ENCODE measurements around the gene LRRC34.

Gene LRRC34

GRCh38 chr3:169835533-169835932, 22.8 kb upstream of the LRRC34 start:
- peak in 1 of 2 donors; percentile 6 for ATAC-seq (replicated peaks)
- DNase-seq: no peak
- Mint-ChIP-seq H3K4me3 (no peak overlapping the region), H3K27ac (peak overlapping the region; percentile 90), H3K27me3 (no peaks in the 10 kb centered on the region), H3K9me3 (peaks cover 0 to 3% of the 10 kb centered on the region in 2 donors), H3K36me3 (peaks cover 3 to 4% of the 10 kb centered on the region in 2 donors), H3K4me1 (peaks cover 22 to 34% of the 10 kb centered on the region in 2 donors)

DNA sequence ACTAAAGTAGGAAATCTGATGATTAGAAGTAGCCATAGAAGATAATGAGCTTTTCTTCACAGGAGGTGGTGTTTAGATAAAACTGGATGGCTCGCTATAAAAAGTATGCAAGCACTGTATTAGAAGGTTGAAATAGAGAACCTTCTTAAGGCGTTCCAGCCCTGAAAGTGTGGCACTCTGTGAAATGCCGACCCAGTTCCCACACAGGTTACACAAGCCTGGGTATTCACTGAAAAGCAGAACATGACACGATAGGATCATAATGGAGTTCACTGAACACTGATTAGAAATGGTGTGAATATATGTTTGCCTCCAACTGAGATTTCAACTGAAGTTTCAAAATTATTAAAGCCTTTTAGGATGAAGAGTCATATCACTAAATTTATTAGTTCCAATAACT, 15.0 kb upstream of the LRRC34 start:
- Mint-ChIP-seq H3K4me3 (no peak overlapping the region), H3K9me3 (no peaks in the 10 kb centered on the region), H3K36me3 (no peaks in the 10 kb centered on the region), H3K4me1 (no peaks in the 10 kb centered on the region), H3K27ac (no peak overlapping the region), H3K27me3 (no peaks in the 10 kb centered on the region)
- ATAC-seq (replicated peaks): no peak
- no peak for DNase-seq

- no peak for ATAC-seq (replicated peaks)
These were observed 12.6 kb upstream of the LRRC34 start for GRCh38 chr3:169825316-169825715.

DNA sequence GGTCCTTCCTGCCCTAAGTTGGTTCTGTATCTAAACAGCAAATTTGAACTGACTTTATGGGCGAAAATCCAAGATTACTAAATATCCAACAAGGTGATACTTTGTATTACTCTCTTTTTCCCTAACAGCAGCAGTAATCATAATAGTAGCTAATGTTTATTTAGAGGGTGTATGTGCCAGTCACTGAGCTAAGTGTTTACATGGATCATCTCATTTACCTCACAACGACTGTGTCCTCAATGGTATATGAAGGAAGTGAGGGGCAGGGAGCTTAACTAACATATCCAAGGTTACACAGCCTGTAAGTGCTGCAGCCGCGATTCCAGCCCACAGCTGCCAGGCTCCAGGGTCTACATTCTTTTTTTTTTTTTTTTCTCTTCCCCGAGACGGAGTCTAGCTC, 10.3 kb upstream of the LRRC34 start:
- Mint-ChIP-seq H3K4me1 (peaks cover 0 to 8% of the 10 kb centered on the region in 2 donors), H3K27me3 (no peaks in the 10 kb centered on the region), H3K36me3 (no peaks in the 10 kb centered on the region), H3K27ac (no peak overlapping the region), H3K9me3 (no peaks in the 10 kb centered on the region), H3K4me3 (no peak overlapping the region)
- DNase-seq (no peak), ATAC-seq (replicated peaks) (no peak)

More at GRCh38 chr3:169825316-169825715, 12.6 kb upstream of the LRRC34 start:
- H3K36me3 Mint-ChIP-seq: no peaks in the 10 kb centered on the region
- H3K9me3 Mint-ChIP-seq: no peaks in the 10 kb centered on the region
- DNase-seq: no peak
- no peak overlapping the region for H3K4me3 Mint-ChIP-seq
- H3K27me3 Mint-ChIP-seq: no peaks in the 10 kb centered on the region
- no peaks in the 10 kb centered on the region for H3K4me1 Mint-ChIP-seq
- H3K27ac Mint-ChIP-seq: no peak overlapping the region

DNA sequence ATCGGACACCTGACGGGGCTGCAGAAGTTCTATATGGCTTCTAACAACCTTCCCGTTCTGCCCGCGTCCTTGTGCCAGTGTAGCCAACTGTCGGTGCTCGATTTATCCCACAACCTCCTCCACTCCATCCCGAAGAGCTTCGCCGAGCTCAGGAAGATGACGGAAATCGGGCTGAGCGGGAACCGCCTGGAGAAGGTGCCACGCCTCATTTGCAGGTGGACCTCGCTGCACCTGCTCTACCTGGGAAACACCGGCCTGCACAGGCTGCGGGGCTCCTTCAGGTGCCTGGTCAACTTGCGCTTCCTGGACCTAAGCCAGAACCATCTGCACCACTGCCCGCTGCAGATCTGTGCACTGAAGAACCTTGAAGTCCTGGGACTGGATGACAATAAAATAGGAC, 9.8 kb upstream of the LRRC34 start:
- Mint-ChIP-seq H3K27ac (no peak overlapping the region), H3K9me3 (no peaks in the 10 kb centered on the region), H3K27me3 (no peaks in the 10 kb centered on the region), H3K4me1 (peaks cover 0 to 8% of the 10 kb centered on the region in 2 donors), H3K36me3 (no peaks in the 10 kb centered on the region), H3K4me3 (no peak overlapping the region)
- DNase-seq (no peak), ATAC-seq (replicated peaks) (no peak)

DNA sequence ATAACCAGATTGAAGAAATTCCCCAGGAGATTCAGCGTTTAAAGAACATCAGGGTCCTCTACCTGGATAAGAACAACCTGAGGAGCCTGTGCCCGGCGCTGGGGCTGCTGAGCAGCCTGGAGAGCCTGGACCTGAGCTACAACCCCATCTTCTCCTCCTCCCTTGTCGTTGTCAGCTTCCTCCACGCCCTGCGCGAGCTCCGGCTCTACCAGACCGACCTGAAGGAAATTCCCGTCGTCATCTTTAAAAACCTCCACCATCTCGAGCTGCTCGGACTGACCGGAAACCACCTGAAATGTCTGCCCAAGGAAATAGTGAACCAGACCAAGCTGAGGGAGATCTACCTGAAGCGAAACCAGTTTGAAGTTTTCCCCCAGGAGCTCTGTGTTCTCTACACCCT, 9.4 kb upstream of the LRRC34 start:
- Mint-ChIP-seq H3K27ac (no peak overlapping the region), H3K4me1 (peaks cover 0 to 8% of the 10 kb centered on the region in 2 donors), H3K4me3 (no peak overlapping the region)

DNA sequence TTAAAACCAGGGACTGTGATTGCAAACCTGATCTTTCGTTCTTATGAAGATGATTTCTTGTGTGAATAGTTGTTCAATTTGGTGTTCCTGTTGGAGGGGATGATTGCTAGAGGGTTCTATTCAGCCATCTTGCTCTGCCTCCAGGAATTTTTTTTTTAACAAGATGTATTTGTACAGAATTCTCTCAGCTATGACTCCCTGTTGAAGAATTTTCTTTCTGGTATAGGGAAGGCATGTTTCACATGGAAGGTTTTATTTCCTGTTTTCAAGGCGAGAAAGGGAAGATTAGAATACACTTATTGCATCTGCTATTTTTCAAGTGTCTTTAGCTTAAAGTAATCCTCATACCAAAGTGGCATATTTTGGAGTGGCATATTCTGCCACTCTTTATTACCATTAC, 5.6 kb upstream of the LRRC34 start:
- ATAC-seq (replicated peaks) (no peak), DNase-seq (no peak)
- Mint-ChIP-seq H3K4me3 (no peak overlapping the region), H3K27me3 (no peaks in the 10 kb centered on the region), H3K4me1 (peaks cover 10 to 22% of the 10 kb centered on the region in 2 donors), H3K36me3 (peaks cover 3 to 5% of the 10 kb centered on the region in 2 donors), H3K9me3 (peaks cover 6 to 10% of the 10 kb centered on the region in 2 donors), H3K27ac (no peak overlapping the region)

More for the DNA sequence above, 9.4 kb upstream of the LRRC34 start:
- Mint-ChIP-seq H3K27me3 (no peaks in the 10 kb centered on the region), H3K9me3 (no peaks in the 10 kb centered on the region), H3K36me3 (no peaks in the 10 kb centered on the region)
- DNase-seq (no peak), ATAC-seq (replicated peaks) (no peak)

GRCh38 chr3:169815590-169816150, 3.0 kb upstream of the LRRC34 start:
- Mint-ChIP-seq H3K27me3 (no peaks in the 10 kb centered on the region), H3K4me3 (no peak overlapping the region), H3K9me3 (peaks cover 6 to 10% of the 10 kb centered on the region in 2 donors)

GRCh38 chr3:169813757-169814517, 1.2 kb upstream of the LRRC34 start:
- Mint-ChIP-seq H3K9me3 (peaks cover 6 to 10% of the 10 kb centered on the region in 2 donors), H3K27me3 (no peaks in the 10 kb centered on the region), H3K4me3 (peak overlapping the region; percentile 90 to 91), H3K36me3 (peaks cover 3 to 5% of the 10 kb centered on the region in 2 donors), H3K4me1 (peaks cover 27 to 44% of the 10 kb centered on the region in 2 donors), H3K27ac (peak overlapping the region; percentile 93)
- DNase-seq (peak; percentile 86), ATAC-seq (replicated peaks) (peak; percentile 87 to 88)

More at GRCh38 chr3:169815590-169816150, 3.0 kb upstream of the LRRC34 start:
- Mint-ChIP-seq H3K36me3 (peaks cover 3 to 5% of the 10 kb centered on the region in 2 donors), H3K4me1 (peaks cover 24 to 39% of the 10 kb centered on the region in 2 donors), H3K27ac (peak overlapping the region; percentile 20)
- ATAC-seq (replicated peaks): no peak
- DNase-seq: no peak

DNA sequence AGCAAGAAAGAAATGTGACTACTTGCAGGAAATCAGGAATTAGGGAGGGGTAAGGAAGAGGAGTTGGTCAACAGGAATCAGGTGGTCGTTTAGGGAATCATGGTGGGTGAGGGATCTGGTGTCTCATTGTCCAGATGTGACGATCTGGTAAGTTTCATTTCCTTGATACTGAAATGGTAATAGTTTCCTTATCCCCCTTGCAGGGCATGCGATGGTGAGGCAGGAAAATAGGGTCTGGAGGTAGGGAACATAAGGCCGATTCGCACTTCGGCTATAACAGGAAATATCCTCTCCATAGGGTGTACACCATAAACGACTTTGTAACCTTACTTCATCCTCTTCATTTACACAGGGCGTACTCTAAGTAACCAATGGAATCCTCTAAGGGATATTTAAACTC, 574 bp upstream of the LRRC34 start:
- H3K4me3 Mint-ChIP-seq: peak overlapping the region; percentile 90 to 91
- peaks cover 6 to 10% of the 10 kb centered on the region in 2 donors for H3K9me3 Mint-ChIP-seq
- no peaks in the 10 kb centered on the region for H3K27me3 Mint-ChIP-seq
- ATAC-seq (replicated peaks) (no peak), DNase-seq (no peak)
- peak overlapping the region; percentile 93 for H3K27ac Mint-ChIP-seq
- peaks cover 27 to 40% of the 10 kb centered on the region in 2 donors for H3K4me1 Mint-ChIP-seq
- peaks cover 3 to 7% of the 10 kb centered on the region in 2 donors for H3K36me3 Mint-ChIP-seq

DNA sequence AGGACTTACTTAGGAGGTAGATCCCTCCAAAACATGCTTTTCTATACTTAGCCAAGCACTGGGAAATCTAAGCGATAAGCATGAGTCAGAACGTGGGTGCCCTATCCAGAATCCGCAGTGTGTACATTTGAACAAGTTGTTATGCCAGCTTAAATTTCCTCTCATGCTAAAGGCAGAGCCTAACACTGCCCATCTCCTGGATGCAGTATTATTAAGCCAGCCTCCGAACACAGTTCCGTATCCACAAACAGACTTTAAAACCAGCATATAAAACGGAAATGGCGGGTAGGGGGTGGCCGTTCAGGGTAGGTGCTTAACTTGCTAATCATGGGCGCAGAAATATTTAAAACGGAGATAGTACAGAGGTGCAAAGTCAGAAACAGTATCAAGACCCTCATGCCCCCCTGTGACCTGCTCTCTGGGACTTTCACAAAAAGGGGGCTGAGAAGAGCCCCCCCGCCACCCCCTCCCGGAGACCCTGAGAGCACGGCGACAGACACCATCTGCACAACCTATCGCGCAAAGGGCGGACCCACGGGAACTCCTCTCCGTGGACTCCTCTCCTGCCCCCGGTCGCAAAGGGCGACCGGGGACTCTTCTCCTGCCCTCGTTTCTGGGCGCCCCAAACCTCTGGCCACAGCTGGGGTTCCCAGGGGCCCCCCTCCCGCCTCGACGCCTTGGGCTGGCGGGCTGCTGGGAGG, 923 bp downstream of the LRRC34 start:
- DNase-seq (peak; percentile 10), ATAC-seq (replicated peaks) (peak; percentile 20 to 31)
- peaks cover 6 to 10% of the 10 kb centered on the region in 2 donors for H3K9me3 Mint-ChIP-seq
- H3K36me3 Mint-ChIP-seq: peaks cover 3 to 8% of the 10 kb centered on the region in 2 donors
- H3K4me1 Mint-ChIP-seq: peaks cover 27 to 37% of the 10 kb centered on the region in 2 donors
- no peaks in the 10 kb centered on the region for H3K27me3 Mint-ChIP-seq
- H3K27ac Mint-ChIP-seq: peak overlapping the region; percentile 93
- H3K4me3 Mint-ChIP-seq: peak overlapping the region; percentile 90 to 91

DNA sequence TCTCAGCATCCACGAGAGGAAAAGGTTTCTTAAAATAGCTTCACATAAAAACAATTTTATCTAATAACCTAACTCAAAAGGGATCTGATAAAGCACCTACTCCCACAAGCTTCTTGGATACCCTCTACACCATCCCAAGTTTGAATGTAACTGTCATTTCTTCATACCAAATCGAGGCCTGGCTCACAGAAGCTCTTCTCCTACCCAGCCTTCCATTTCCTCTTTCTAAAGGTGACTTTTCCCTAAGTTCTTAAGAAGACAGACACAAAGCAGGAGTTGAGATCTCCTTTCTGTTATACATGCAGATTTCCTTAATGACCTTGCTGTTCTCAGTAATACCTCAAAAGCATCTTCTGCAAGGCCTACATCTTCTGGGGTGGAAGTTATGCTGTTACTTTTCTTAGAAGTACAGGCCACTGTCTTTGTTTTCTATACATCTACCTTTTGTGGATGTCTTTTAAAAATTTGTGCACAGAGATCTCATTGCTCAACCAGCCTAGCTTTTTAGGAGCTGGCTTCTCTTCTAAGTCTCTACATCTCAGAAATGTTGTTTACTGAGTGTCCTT, 3.4 kb downstream of the LRRC34 start:
- Mint-ChIP-seq H3K36me3 (peaks cover 0 to 3% of the 10 kb centered on the region in 2 donors), H3K27ac (no peak overlapping the region), H3K27me3 (no peaks in the 10 kb centered on the region), H3K9me3 (no peaks in the 10 kb centered on the region), H3K4me3 (no peak overlapping the region), H3K4me1 (peaks cover 27 to 33% of the 10 kb centered on the region in 2 donors)
- ATAC-seq (replicated peaks): no peak
- DNase-seq: no peak

- Mint-ChIP-seq H3K4me3 (no peak overlapping the region), H3K27ac (no peak overlapping the region), H3K9me3 (no peaks in the 10 kb centered on the region), H3K27me3 (no peaks in the 10 kb centered on the region), H3K36me3 (peaks cover 4 to 13% of the 10 kb centered on the region in 2 donors), H3K4me1 (peaks cover 4 to 6% of the 10 kb centered on the region in 2 donors)
- no peak for ATAC-seq (replicated peaks)
- DNase-seq: no peak
These were observed 8.0 kb downstream of the LRRC34 start for GRCh38 chr3:169804681-169805080.

GRCh38 chr3:169792359-169792758, 20.3 kb downstream of the LRRC34 start:
- no peak for ATAC-seq (replicated peaks)
- H3K4me3 Mint-ChIP-seq: no peak overlapping the region
- H3K27ac Mint-ChIP-seq: no peak overlapping the region
- no peak for DNase-seq
- peaks cover 6 to 11% of the 10 kb centered on the region in 2 donors for H3K4me1 Mint-ChIP-seq
- no peaks in the 10 kb centered on the region for H3K9me3 Mint-ChIP-seq
- H3K36me3 Mint-ChIP-seq: peaks cover 10 to 27% of the 10 kb centered on the region in 2 donors
- no peaks in the 10 kb centered on the region for H3K27me3 Mint-ChIP-seq

Data from stimulated activated naive B cell treated with anti-CD40 and anti-IgM and Interleukin-4, amounts not matched to agents 10 μg/mL and 1 μg/mL and 100 μg/mL, for 72 hours (primary cell).